Ectodermal cell (in vitro differentiated cells): ENCODE data around the gene DSCAML1.

Experiments
- H3K27ac ChIP-seq: 2 replicates; pipeline ENCODE4 v1.7.0; 2013; ENCODE audit warnings: mild to moderate bottlenecking, low read depth, low read length; ENCODE audit not compliant: insufficient read depth, poor library complexity, severe bottlenecking
- H3K27me3 ChIP-seq: 2 replicates; pipeline ENCODE4 v1.7.0; 2013; ENCODE audit warnings: mild to moderate bottlenecking, low read length; ENCODE audit not compliant: insufficient read depth, control insufficient read depth, poor library complexity, severe bottlenecking
- H3K36me3 ChIP-seq: one replicate; pipeline ENCODE4 v1.7.0; 2013; ENCODE audit warnings: low read length; ENCODE audit not compliant: control insufficient read depth, insufficient read depth
- H3K4me1 ChIP-seq: one replicate; pipeline ENCODE4 v1.7.0; 2013; ENCODE audit warnings: low read length; ENCODE audit not compliant: control insufficient read depth, insufficient read depth
- H3K4me3 ChIP-seq: 2 replicates; pipeline ENCODE4 v1.7.0; 2013; ENCODE audit warnings: low read depth, low read length, control low read depth; ENCODE audit not compliant: insufficient read depth
- H3K9me3 ChIP-seq: 2 replicates; pipeline ENCODE4 v1.7.0; 2013; ENCODE audit warnings: mild to moderate bottlenecking, low read length, moderate library complexity; ENCODE audit not compliant: control insufficient read depth
- WGBS, 2 experiments: methylation state at CpG; one replicate each; pipeline ENCODE4 v1.1.7; 2013; ENCODE audit warnings: missing lambda C conversion rate in 2 of 2; 5-methylcytosine and 5-hydroxymethylcytosine counted together

DSCAML1 gene

GRCh38 chr11:117441146-117441975 is 355.7 kb downstream of the DSCAML1 start:
- H3K4me1 ChIP-seq = peaks cover 9% of the 10 kb centered on the region
- no peaks in the 10 kb centered on the region for H3K9me3 ChIP-seq
- H3K27me3 ChIP-seq = peaks cover 19% of the 10 kb centered on the region
- no peaks in the 10 kb centered on the region for H3K36me3 ChIP-seq
- no peak overlapping the region for H3K27ac ChIP-seq
- no peak overlapping the region for H3K4me3 ChIP-seq
- 93 to 94% methylated on average over 14 of the region's 14 CpGs for WGBS, 2 experiments

GRCh38 chr11:117440258-117440657 is 356.8 kb downstream of the DSCAML1 start:
- Histone ChIP-seq H3K27ac (no peak overlapping the region), H3K4me1 (peaks cover 9% of the 10 kb centered on the region), H3K36me3 (no peaks in the 10 kb centered on the region), H3K9me3 (no peaks in the 10 kb centered on the region), H3K4me3 (no peak overlapping the region), H3K27me3 (peaks cover 19% of the 10 kb centered on the region)
- 93% methylated on average over 8 of the region's 8 CpGs for WGBS, 2 experiments

- WGBS, 2 experiments = 91 to 92% methylated on average over 13 of the region's 13 CpGs
- Histone ChIP-seq H3K36me3 (no peaks in the 10 kb centered on the region), H3K4me1 (peaks cover 9% of the 10 kb centered on the region), H3K9me3 (no peaks in the 10 kb centered on the region), H3K4me3 (no peak overlapping the region), H3K27ac (no peak overlapping the region), H3K27me3 (peaks cover 22% of the 10 kb centered on the region)
Observed at GRCh38 chr11:117439256-117439655, 357.8 kb downstream of the DSCAML1 start.

GRCh38 chr11:117438371-117439000 is 358.5 kb downstream of the DSCAML1 start:
- 90% methylated on average over 17 of the region's 17 CpGs for WGBS, 2 experiments
- H3K27me3 ChIP-seq = peaks cover 14% of the 10 kb centered on the region

GRCh38 chr11:117437791-117438130 is 359.3 kb downstream of the DSCAML1 start:
- H3K27ac ChIP-seq = no peak overlapping the region
- H3K36me3 ChIP-seq = no peaks in the 10 kb centered on the region
- H3K4me1 ChIP-seq = no peaks in the 10 kb centered on the region
- H3K4me3 ChIP-seq = no peak overlapping the region
- WGBS, 2 experiments = 91 to 92% methylated on average over 14 of the region's 14 CpGs
- peaks cover 8% of the 10 kb centered on the region for H3K27me3 ChIP-seq
- no peaks in the 10 kb centered on the region for H3K9me3 ChIP-seq

More at GRCh38 chr11:117438371-117439000, 358.5 kb downstream of the DSCAML1 start:
- Histone ChIP-seq H3K4me1 (peaks cover 4% of the 10 kb centered on the region), H3K4me3 (no peak overlapping the region), H3K9me3 (no peaks in the 10 kb centered on the region), H3K27ac (no peak overlapping the region), H3K36me3 (no peaks in the 10 kb centered on the region)

GRCh38 chr11:117437041-117437790 is 359.8 kb downstream of the DSCAML1 start:
- no peak overlapping the region for H3K27ac ChIP-seq
- WGBS, 2 experiments = 85 to 86% methylated on average over 23 of the region's 23 CpGs
- peaks cover 4% of the 10 kb centered on the region for H3K27me3 ChIP-seq

GRCh38 chr11:117435326-117435725 is 361.7 kb downstream of the DSCAML1 start:
- Histone ChIP-seq H3K27me3 (peaks cover 3% of the 10 kb centered on the region), H3K4me1 (no peaks in the 10 kb centered on the region), H3K36me3 (no peaks in the 10 kb centered on the region), H3K4me3 (no peak overlapping the region), H3K9me3 (no peaks in the 10 kb centered on the region), H3K27ac (no peak overlapping the region)
- 91 to 97% methylated on average over 6 of the region's 6 CpGs for WGBS, 2 experiments

More at GRCh38 chr11:117437041-117437790, 359.8 kb downstream of the DSCAML1 start:
- H3K9me3 ChIP-seq = no peaks in the 10 kb centered on the region
- no peaks in the 10 kb centered on the region for H3K4me1 ChIP-seq
- no peaks in the 10 kb centered on the region for H3K36me3 ChIP-seq
- H3K4me3 ChIP-seq = no peak overlapping the region

GRCh38 chr11:117434481-117434880 is 362.5 kb downstream of the DSCAML1 start:
- Histone ChIP-seq H3K36me3 (no peaks in the 10 kb centered on the region), H3K27me3 (peaks cover 3% of the 10 kb centered on the region)
- 93% methylated on average over 1 of the region's 1 CpG for WGBS, 2 experiments

GRCh38 chr11:117433717-117434116 is 363.3 kb downstream of the DSCAML1 start:
- Histone ChIP-seq H3K4me1 (peaks cover 6% of the 10 kb centered on the region), H3K27me3 (peaks cover 3% of the 10 kb centered on the region), H3K9me3 (no peaks in the 10 kb centered on the region), H3K36me3 (no peaks in the 10 kb centered on the region), H3K4me3 (no peak overlapping the region), H3K27ac (no peak overlapping the region)

More at GRCh38 chr11:117434481-117434880, 362.5 kb downstream of the DSCAML1 start:
- no peak overlapping the region for H3K4me3 ChIP-seq
- H3K4me1 ChIP-seq = peaks cover 6% of the 10 kb centered on the region
- H3K9me3 ChIP-seq = no peaks in the 10 kb centered on the region
- no peak overlapping the region for H3K27ac ChIP-seq

GRCh38 chr11:117431436-117431835 is 365.6 kb downstream of the DSCAML1 start:
- H3K27me3 ChIP-seq = peaks cover 3% of the 10 kb centered on the region
- peaks cover 14% of the 10 kb centered on the region for H3K4me1 ChIP-seq
- no peak overlapping the region for H3K4me3 ChIP-seq
- H3K9me3 ChIP-seq = no peaks in the 10 kb centered on the region
- no peak overlapping the region for H3K27ac ChIP-seq
- no peaks in the 10 kb centered on the region for H3K36me3 ChIP-seq
- WGBS, 2 experiments = 97% methylated on average over 7 of the region's 7 CpGs
